ENCODE measurements around the gene BTNL3. TPM values are rescaled to one million over a fixed set of nuclear protein-coding genes. Genes with fewer than 3 reads are reported as not detected.

Gene BTNL3
- total RNA-seq, 1 donor from 2014 or later, result 0.34 TPM

DNA sequence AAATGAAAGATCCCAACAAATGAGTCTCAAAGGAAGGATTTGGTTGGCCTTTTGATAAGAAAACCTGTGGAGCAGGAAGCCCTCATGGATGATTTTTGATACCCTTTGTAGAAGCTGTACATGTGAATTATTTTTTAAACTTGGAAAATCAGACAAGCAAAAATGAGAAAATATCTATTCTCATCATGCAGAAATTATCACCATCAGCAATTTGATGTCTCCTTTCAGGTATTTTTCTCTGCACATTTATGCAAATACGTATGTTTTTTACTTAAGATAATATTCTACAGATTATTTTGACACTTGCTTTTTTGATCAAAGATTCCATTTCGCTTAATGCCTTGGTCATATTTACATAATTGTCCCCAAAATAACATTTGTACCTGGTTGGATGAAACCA is 58.6 kb downstream of the BTNL3 start:
- Histone ChIP-seq H4K20me1 (ENCODE audit: low read depth) (peaks cover 5% of the 10 kb centered on the region), H3K4me2 (no peak overlapping the region), H3K27me3 (peaks cover 97% of the 10 kb centered on the region), H3K27ac (no peak overlapping the region), H3K4me3 (no peak overlapping the region), H3F3A (ENCODE audit: low read depth) (no peaks in the 10 kb centered on the region), H3K79me2 (ENCODE audit: low read depth) (no peaks in the 10 kb centered on the region), H3K9me3 (ENCODE audit: low read depth) (no peaks in the 10 kb centered on the region), H3K4me1 (no peaks in the 10 kb centered on the region), H2AFZ (replicated peaks) (no peak overlapping the region), H3K9ac (no peak overlapping the region), H3K36me3 (no peaks in the 10 kb centered on the region)
- TF ChIP-seq, protein P1, sequence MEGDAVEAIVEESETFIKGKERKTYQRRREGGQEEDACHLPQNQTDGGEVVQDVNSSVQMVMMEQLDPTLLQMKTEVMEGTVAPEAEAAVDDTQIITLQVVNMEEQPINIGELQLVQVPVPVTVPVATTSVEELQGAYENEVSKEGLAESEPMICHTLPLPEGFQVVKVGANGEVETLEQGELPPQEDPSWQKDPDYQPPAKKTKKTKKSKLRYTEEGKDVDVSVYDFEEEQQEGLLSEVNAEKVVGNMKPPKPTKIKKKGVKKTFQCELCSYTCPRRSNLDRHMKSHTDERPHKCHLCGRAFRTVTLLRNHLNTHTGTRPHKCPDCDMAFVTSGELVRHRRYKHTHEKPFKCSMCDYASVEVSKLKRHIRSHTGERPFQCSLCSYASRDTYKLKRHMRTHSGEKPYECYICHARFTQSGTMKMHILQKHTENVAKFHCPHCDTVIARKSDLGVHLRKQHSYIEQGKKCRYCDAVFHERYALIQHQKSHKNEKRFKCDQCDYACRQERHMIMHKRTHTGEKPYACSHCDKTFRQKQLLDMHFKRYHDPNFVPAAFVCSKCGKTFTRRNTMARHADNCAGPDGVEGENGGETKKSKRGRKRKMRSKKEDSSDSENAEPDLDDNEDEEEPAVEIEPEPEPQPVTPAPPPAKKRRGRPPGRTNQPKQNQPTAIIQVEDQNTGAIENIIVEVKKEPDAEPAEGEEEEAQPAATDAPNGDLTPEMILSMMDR (IDR thresholded peaks at IDR 0.05), result no peak
- no peak for TF ChIP-seq EZH2 (IDR thresholded peaks at IDR 0.05)
- no peak for TF ChIP-seq EZH2phosphoT487 (IDR thresholded peaks at IDR 0.05)
- Mint-ChIP-seq H3K4me3 (no peak overlapping the region), H3K4me1 (peaks cover 6% of the 10 kb centered on the region), H3K36me3 (no peaks in the 10 kb centered on the region), H3K27ac (no peak overlapping the region), H3K9me3 (no peaks in the 10 kb centered on the region), H3K27me3 (ENCODE audit: insufficient read depth, low read depth) (peaks cover 39% of the 10 kb centered on the region)
- no peak for DNase-seq (ENCODE audit: low spot score)

DNA sequence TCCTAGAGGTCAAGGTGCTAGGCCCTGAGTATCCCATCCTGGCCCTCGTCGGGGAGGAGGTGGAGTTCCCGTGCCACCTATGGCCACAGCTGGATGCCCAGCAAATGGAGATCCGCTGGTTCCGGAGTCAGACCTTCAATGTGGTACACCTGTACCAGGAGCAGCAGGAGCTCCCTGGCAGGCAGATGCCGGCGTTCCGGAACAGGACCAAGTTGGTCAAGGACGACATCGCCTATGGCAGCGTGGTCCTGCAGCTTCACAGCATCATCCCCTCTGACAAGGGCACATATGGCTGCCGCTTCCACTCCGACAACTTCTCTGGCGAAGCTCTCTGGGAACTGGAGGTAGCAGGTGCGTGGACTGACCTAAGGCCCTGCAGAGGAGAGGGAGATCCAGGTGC is 59.3 kb downstream of the BTNL3 start:
- Histone ChIP-seq H3K4me2 (no peak overlapping the region), H2AFZ (replicated peaks) (no peak overlapping the region), H3F3A (ENCODE audit: low read depth) (no peaks in the 10 kb centered on the region), H3K9me3 (ENCODE audit: low read depth) (no peaks in the 10 kb centered on the region), H3K27me3 (peaks cover 97% of the 10 kb centered on the region), H3K27ac (no peak overlapping the region), H3K36me3 (no peaks in the 10 kb centered on the region), H3K4me3 (no peak overlapping the region), H4K20me1 (ENCODE audit: low read depth) (peaks cover 5% of the 10 kb centered on the region), H3K9ac (no peak overlapping the region), H3K79me2 (ENCODE audit: low read depth) (no peaks in the 10 kb centered on the region), H3K4me1 (no peaks in the 10 kb centered on the region)
- Mint-ChIP-seq H3K36me3 (no peaks in the 10 kb centered on the region), H3K9me3 (no peaks in the 10 kb centered on the region), H3K4me3 (no peak overlapping the region), H3K27ac (no peak overlapping the region), H3K4me1 (peaks cover 7% of the 10 kb centered on the region), H3K27me3 (ENCODE audit: insufficient read depth, low read depth) (peaks cover 41% of the 10 kb centered on the region)
- TF ChIP-seq EZH2phosphoT487 (IDR thresholded peaks at IDR 0.05), result no peak
- TF ChIP-seq, protein P1 (IDR thresholded peaks at IDR 0.05), result no peak
- TF ChIP-seq EZH2 (IDR thresholded peaks at IDR 0.05), result no peak
- DNase-seq (ENCODE audit: low spot score), result no peak

DNA sequence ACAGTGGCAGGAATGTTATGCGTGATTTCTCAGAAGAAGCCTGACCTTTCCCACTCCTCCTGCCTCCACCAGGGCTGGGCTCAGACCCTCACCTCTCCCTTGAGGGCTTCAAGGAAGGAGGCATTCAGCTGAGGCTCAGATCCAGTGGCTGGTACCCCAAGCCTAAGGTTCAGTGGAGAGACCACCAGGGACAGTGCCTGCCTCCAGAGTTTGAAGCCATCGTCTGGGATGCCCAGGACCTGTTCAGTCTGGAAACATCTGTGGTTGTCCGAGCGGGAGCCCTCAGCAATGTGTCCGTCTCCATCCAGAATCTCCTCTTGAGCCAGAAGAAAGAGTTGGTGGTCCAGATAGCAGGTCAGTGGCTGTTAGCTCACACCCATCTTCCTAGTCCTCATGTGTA is 61.4 kb downstream of the BTNL3 start:
- H3K9me3 Mint-ChIP-seq, result no peaks in the 10 kb centered on the region
- H3K36me3 Mint-ChIP-seq, result no peaks in the 10 kb centered on the region
- peaks cover 10% of the 10 kb centered on the region for H3K4me1 ChIP-seq
- no peak for TF ChIP-seq EZH2phosphoT487 (IDR thresholded peaks at IDR 0.05)
- TF ChIP-seq, protein P1 (IDR thresholded peaks at IDR 0.05), result no peak
- no peak for TF ChIP-seq EZH2 (IDR thresholded peaks at IDR 0.05)
- H3F3A ChIP-seq (ENCODE audit: low read depth), result peaks cover 10% of the 10 kb centered on the region
- no peak overlapping the region for H3K4me3 Mint-ChIP-seq
- no peak overlapping the region for H3K27ac Mint-ChIP-seq
- no peak overlapping the region for H3K9ac ChIP-seq
- H3K4me2 ChIP-seq, result no peak overlapping the region
- H3K27me3 Mint-ChIP-seq (ENCODE audit: insufficient read depth, low read depth), result peaks cover 54% of the 10 kb centered on the region
- H3K36me3 ChIP-seq, result no peaks in the 10 kb centered on the region
- peaks cover 22% of the 10 kb centered on the region for H3K4me1 Mint-ChIP-seq
- H3K9me3 ChIP-seq (ENCODE audit: low read depth), result no peaks in the 10 kb centered on the region
- H3K27me3 ChIP-seq, result peaks cover 99% of the 10 kb centered on the region
- no peak for DNase-seq (ENCODE audit: low spot score)
- H4K20me1 ChIP-seq (ENCODE audit: low read depth), result peaks cover 23% of the 10 kb centered on the region
- no peak overlapping the region for H3K27ac ChIP-seq
- no peaks in the 10 kb centered on the region for H3K79me2 ChIP-seq (ENCODE audit: low read depth)
- H2AFZ ChIP-seq (replicated peaks), result no peak overlapping the region
- H3K4me3 ChIP-seq, result no peak overlapping the region
